Uterus (tissue), 2 donors: ENCODE measurements around the gene RGL4.

ENCODE experiments used
- POLR2A ChIP-seq, 2 donors: fragments of 450-650 bp; IDR thresholded peaks; one replicate each; pipeline ENCODE4 v1.6.1; 2016; ENCODE audit warnings: antibody characterized with exemption in 2 of 2, mild to moderate bottlenecking in 1 of 2, moderate library complexity in 1 of 2
- TF ChIP-seq, protein P1 (sequence below), 4 experiments: fragments of 200-600 bp in 2 of 4; fragments of 450-650 bp in 2 of 4; sonication (generic) in 2 of 4; IDR thresholded peaks; one replicate each; pipeline ENCODE4 v1.5.1; 2016 to 2019; ENCODE audit warnings: antibody characterized with exemption in 4 of 4, mild to moderate bottlenecking in 2 of 4, moderate library complexity in 1 of 4

DNA sequence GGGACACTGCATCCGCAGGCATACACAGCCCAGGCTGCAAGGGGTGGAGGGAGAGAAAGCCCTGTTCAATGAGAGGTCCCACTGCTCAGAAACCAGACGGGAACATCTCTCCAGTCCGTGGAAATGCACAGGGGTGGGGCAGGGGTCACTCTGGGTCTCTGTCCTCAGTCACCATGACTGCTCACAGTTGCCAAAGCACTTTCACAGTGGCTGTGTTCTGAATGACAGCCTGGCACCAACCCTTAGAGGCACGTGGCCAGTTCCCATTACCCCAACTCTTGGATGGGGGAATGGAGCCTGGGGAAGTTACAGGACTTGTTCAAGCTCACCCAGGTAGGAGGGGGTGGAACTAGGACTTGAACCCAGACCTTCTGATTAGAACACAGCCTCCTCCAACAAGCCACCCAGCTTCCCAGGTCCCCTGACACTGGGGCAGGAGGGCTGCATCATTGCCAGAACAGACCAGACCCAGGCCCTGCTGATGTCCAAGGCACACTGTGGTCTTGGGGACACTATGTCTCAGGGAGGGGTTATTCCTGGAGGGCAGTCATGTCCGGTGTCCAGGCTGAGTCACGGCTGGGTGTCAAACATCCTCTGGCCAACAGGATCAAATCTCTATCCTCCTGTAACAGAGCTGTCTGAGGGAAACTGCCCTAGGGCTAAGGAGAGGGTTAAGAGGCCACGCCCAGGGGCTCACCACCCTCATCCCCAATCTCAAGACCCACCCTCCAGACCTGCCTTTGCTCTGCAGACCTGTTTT lies 51.9 kb downstream of the RGL4 start:
- TF ChIP-seq, protein P1, sequence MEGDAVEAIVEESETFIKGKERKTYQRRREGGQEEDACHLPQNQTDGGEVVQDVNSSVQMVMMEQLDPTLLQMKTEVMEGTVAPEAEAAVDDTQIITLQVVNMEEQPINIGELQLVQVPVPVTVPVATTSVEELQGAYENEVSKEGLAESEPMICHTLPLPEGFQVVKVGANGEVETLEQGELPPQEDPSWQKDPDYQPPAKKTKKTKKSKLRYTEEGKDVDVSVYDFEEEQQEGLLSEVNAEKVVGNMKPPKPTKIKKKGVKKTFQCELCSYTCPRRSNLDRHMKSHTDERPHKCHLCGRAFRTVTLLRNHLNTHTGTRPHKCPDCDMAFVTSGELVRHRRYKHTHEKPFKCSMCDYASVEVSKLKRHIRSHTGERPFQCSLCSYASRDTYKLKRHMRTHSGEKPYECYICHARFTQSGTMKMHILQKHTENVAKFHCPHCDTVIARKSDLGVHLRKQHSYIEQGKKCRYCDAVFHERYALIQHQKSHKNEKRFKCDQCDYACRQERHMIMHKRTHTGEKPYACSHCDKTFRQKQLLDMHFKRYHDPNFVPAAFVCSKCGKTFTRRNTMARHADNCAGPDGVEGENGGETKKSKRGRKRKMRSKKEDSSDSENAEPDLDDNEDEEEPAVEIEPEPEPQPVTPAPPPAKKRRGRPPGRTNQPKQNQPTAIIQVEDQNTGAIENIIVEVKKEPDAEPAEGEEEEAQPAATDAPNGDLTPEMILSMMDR (IDR thresholded peaks at IDR 0.05) = no peak
- TF ChIP-seq POLR2A (IDR thresholded peaks at IDR 0.05) = no peak
